Measurements from ENCODE around the gene CDSN.
"Not testable (repeated sequence)": the region's sequence is repeated elsewhere in the genome, so short reads cannot be mapped to it uniquely, and the experiment has no call there.

CDSN gene

DNA sequence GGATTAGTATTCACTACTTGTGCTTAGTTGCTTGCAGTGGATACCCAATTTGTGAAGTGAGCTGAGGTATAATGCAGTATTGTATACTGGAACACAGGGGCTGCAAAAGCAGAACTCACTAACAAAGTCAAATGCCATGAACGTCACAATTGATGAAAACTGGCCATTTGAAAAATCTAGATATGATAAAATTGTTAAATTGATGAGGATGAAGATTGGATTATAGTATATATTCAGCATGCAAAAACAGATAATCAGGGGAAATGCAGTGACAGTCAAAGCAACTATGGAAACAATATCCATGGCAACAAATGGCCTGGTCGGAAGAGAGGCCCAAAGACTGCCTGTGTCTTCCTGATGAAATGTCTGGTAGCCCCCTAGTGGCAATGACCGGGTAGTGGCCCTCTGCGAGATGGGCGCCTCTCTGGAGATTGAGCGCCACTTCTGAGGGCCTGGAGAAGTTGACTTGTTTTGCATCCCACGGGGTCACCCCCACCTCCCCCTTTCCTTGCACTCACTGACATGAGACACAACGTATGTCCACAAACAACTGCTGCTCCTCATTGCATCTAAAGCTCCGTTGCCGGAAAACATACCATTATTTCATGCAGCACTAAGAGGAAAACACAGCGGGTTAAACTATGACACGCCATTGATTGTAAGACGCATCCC lies 51.4 kb downstream of the CDSN start:
- no peak overlapping the region for H3K4me3 Mint-ChIP-seq
- H3K27ac Mint-ChIP-seq, result peak overlapping the region in 2 of 3 experiments; percentile 17 to 37
- TF ChIP-seq, protein P1, sequence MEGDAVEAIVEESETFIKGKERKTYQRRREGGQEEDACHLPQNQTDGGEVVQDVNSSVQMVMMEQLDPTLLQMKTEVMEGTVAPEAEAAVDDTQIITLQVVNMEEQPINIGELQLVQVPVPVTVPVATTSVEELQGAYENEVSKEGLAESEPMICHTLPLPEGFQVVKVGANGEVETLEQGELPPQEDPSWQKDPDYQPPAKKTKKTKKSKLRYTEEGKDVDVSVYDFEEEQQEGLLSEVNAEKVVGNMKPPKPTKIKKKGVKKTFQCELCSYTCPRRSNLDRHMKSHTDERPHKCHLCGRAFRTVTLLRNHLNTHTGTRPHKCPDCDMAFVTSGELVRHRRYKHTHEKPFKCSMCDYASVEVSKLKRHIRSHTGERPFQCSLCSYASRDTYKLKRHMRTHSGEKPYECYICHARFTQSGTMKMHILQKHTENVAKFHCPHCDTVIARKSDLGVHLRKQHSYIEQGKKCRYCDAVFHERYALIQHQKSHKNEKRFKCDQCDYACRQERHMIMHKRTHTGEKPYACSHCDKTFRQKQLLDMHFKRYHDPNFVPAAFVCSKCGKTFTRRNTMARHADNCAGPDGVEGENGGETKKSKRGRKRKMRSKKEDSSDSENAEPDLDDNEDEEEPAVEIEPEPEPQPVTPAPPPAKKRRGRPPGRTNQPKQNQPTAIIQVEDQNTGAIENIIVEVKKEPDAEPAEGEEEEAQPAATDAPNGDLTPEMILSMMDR (IDR thresholded peaks at IDR 0.05; ENCODE audit: unreplicated experiment in 3 of 3), result peak; percentile 90 to 95 (median 94)
- H3K27me3 Mint-ChIP-seq (ENCODE audit: low read depth), result no peaks in the 10 kb centered on the region
- peaks cover 16% of the 10 kb centered on the region for H3K4me1 Mint-ChIP-seq
- H3K9me3 Mint-ChIP-seq, result no peaks in the 10 kb centered on the region
- H3K36me3 Mint-ChIP-seq (ENCODE audit: low read depth), result no peaks in the 10 kb centered on the region

DNA sequence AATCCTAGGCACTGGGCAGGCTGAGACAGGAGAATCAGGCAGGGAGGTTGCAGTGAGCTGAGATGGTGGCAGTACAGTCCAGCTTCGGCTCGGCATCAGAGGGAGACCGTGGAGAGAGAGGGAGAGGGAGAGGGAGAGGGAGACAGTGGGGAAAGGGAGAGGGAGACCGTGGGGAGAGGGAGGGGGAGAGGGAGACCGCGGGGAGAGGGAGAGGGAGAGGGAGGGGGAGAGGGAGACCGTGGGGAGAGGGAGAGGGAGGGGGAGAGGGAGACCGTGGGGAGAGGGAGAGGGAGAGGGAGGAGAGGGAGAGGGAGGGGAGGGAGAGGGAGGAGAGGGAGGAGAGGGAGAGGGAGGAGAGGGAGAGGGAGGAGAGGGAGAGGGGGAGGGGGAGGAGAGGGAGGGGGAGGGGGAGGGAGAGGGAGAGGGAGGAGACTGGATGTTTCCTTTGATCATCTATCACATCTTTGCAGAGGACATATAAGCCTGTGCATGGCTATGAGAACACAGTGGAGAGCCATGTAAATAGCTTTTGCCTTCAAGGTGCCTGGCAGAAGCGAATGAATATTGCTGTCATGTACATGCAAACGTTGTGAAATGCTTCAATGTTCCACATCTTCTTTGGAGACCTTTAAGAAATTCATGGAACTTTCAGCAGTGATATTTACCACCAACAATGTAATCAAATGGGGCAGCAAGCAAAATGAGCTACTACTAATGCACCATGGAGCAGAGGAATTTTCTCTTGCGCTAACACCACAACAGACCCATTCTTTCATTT lies 52.2 kb downstream of the CDSN start:
- not testable (repeated sequence) for H3K27ac Mint-ChIP-seq; H3K36me3 Mint-ChIP-seq (ENCODE audit: low read depth); H3K4me3 Mint-ChIP-seq; H3K27me3 Mint-ChIP-seq (ENCODE audit: low read depth); H3K9me3 Mint-ChIP-seq
- H3K4me1 Mint-ChIP-seq, result peaks cover 16% of the 10 kb centered on the region

DNA sequence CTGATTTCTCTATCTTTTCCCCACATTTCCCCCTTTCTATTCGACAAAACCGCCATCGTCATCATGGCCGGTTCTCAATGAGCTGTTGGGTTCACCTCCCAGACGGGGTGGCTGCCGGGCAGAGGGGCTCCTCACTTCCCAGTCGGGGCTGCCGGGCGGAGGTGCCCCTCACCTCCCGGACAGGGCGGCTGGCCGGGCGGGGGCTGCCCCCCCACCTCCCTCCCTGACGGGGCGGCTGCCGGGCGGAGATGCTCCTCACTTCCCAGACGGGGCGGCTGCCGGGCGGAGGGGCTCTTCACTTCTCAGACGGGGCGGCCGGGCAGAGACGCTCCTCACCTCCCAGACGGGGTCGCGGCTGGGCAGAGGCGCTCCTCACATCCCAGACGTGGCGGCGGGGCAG lies 53.2 kb downstream of the CDSN start:
- H3K36me3 Mint-ChIP-seq (ENCODE audit: low read depth); H3K4me3 Mint-ChIP-seq; H3K27ac Mint-ChIP-seq; H3K9me3 Mint-ChIP-seq; H3K27me3 Mint-ChIP-seq (ENCODE audit: low read depth): not testable (repeated sequence)
- peaks cover 12% of the 10 kb centered on the region for H3K4me1 Mint-ChIP-seq

DNA sequence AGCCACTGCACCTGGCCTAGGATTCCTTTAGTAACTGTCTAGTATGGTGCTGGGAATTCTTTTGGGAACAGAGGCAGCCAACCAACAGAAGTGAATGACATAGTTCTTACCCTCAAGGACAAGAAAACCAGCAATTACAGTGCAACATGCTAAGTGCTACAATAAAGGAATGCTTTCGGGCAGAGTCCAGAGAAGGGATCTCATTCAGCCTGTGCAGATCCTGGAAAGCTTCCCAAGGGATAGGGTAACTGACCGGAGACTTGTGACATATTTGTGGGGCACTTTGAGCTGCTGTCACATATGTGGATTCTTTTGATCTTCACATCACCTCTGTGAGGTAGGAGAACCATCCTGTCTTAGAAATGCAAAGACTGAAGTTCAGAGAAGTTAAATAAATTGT lies 54.7 kb downstream of the CDSN start:
- no peak overlapping the region for H3K4me3 Mint-ChIP-seq
- TF ChIP-seq, protein P1 (IDR thresholded peaks at IDR 0.05; ENCODE audit: unreplicated experiment in 3 of 3), result no peak
- H3K9me3 Mint-ChIP-seq, result no peaks in the 10 kb centered on the region

More for the DNA sequence above, 54.7 kb downstream of the CDSN start:
- Mint-ChIP-seq H3K27me3 (ENCODE audit: low read depth) (no peaks in the 10 kb centered on the region), H3K36me3 (ENCODE audit: low read depth) (no peaks in the 10 kb centered on the region), H3K27ac (no peak overlapping the region), H3K4me1 (peaks cover 8% of the 10 kb centered on the region)

Measured in nephron (organoid).